ENCODE measurements around the gene INSYN2A.

INSYN2A gene

DNA sequence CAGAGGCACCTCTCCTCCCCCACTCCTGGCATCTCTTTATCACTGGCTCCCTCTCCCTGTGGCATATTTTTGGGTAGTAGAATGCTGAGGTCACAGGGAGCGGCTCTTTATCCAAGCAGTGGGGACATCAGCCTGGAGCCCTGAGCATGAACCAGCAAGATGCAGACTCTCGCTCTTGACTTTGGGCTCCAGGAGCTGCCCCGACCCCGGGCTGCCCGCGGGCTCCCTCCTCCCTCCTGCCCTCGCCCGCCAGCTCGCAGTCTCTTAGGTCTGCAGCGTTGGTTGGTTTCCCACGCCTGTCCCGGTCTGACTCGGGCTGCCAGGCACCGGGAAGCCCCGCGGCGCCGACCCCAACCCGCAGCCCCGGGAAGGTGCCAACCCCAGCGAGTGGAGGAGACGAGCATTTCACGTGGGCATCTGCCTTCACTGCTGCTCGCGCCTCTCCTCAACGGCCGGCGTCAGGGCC is 1.3 kb downstream of the INSYN2A start:
- DNase-seq, result no peak

- DNase-seq, result no peak
Measured at GRCh38 chr10:127194599-127194998, 1.8 kb downstream of the INSYN2A start.

- DNase-seq, result no peak
Measured at GRCh38 chr10:127194111-127194510, 2.3 kb downstream of the INSYN2A start.

DNA sequence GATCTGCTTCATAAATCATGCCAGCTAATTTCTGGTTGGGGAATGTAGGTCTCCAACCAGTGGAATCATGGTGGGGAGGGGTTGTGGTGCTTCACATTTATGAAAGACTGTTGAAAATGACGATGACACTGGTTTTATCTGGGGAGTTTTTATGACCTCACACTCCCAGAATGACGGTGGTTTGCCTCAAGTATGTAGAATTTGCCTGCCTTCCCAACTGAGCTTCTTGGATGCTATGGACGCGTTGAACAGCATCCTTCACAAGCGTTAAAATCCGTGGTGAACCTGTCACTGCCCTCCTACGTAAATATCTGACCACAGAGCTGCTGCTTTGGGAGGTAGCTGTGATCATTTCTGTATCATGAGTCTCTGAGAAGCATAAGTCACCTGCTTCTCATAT is 3.3 kb downstream of the INSYN2A start:
- no peak for DNase-seq

- no peak for DNase-seq
Measured at GRCh38 chr10:127190427-127190826, 6.0 kb downstream of the INSYN2A start.

- no peak for DNase-seq
Measured at GRCh38 chr10:127189226-127189625, 7.2 kb downstream of the INSYN2A start.

- DNase-seq, result no peak
Measured at GRCh38 chr10:127186813-127187212, 9.6 kb downstream of the INSYN2A start.

DNA sequence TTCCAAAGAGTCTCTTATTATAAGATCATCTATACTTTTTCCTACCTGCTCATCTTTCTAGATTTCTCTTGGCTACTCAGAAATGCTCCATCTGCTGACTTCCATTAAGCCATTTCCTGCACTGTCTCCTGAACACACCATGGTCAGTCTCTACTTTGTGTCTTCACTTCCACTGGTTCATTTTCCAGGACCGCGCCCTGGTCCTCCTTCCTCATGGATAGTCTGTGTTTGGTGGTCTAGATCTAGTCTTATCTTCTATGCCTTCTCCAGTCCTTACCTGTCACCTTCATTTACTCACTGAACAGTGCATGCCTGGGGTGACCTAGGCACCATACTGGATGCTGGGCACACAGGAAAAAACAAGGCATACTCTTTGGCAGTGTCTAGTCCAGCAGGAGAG is 11.8 kb downstream of the INSYN2A start:
- DNase-seq, result no peak

DNA sequence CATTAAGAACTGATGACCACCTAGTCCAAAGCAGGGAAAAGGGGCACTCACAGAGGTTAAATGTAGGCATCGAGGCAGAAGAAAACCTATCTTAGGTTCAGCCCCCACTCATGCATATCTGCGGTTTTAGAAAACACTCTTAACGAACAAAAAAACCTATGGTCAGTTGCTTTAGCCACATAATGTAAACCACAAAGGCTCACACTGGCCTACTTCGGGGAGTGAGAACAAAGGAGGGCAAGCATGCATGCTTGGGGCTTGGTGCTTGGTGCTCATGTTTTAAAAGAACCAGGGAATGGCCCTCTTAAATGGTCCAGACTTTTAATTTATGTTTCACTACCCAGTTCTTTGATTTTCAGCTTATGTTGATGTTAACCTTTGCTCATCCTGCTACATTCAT is 14.2 kb downstream of the INSYN2A start:
- no peak for DNase-seq

GRCh38 chr10:127179612-127180250 is 16.7 kb downstream of the INSYN2A start:
- DNase-seq, result no peak

DNA sequence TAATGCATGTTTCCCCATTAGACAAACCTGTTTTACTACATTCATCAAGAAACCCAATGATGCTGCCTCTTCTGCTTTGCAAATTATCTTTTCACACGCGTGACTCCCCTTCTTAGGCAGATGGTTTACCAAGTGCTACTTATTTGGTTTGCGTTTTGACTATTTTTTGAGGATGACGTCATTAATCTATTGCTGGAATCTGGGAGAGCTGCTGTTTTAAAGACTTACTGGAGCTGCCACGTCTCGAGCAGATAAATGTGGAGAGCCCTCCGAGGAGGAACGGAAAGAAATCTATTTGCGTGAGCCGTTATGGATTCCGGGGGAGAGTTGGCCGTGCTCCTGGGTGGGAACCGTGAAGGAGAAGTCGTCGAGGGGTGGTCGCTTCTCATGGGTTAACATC is 19.7 kb downstream of the INSYN2A start:
- no peak for DNase-seq

GRCh38 chr10:127175357-127176110 is 20.9 kb downstream of the INSYN2A start:
- DNase-seq, result no peak

- no peak for DNase-seq
Measured at GRCh38 chr10:127174866-127175265, 21.5 kb downstream of the INSYN2A start.

DNA sequence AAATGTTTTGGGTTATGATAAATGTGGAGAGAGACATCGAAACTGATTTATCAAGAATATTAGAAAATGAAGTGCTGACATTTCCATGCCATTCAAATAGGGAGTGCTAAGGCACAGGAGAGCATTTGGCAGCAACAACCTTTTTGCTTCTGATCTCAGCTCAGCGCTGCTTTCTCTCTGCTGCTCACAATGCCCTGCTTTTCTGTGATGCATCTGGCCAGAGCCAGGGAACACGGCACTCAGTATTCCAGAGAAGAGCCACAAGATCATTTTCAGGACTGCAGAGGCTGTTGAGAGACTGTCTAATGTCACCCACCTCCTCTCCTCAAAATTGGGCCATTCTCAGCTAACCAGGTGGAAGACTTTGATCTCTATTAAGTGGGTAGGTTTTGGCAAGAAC is 28.1 kb downstream of the INSYN2A start:
- no peak for DNase-seq

DNA sequence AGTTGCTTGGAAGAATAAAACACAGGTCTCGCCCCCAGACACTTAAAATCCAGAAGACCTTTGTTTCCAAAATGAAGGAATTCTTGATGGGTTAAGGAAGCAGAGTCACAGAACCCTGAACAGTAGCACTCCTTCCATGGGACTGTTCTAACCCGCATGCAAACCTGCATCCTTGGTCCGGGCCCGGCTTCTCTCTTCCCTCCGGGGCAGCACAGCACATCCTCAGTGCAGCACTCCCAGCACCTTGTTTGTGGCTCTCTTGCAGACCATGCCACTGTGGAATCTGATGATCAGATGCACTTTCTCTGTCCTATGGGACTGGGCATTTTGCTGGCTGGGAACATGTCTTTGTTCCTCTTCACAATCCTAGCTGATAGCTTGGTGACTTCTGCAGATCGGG is 33.5 kb downstream of the INSYN2A start:
- DNase-seq, result no peak

GRCh38 chr10:127161482-127161881 is 34.9 kb downstream of the INSYN2A start:
- no peak for DNase-seq

GRCh38 chr10:127159648-127160245 is 36.6 kb downstream of the INSYN2A start:
- no peak for DNase-seq

DNA sequence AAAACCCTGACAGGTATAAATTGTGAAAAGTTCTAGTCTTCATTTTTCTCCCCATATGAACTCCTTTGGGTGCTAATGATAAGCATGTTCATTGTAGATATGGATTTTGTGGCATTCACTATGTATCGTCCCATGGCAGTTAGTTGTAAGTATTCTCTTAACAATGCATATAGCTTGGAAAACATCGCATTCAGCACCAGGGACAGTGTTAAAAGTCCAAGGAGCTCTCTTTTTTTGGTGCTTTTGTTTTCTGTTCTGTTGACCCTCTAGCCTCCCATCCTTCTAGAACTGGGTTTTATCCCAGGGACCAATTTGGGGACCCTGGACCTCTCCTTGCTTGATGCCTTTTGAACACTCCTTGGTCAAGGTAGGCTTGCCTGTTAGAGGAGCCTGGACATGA is 37.7 kb downstream of the INSYN2A start:
- no peak for DNase-seq

- no peak for DNase-seq
Measured at GRCh38 chr10:127157506-127158200, 38.7 kb downstream of the INSYN2A start.

- no peak for DNase-seq
Measured at GRCh38 chr10:127157089-127157488, 39.3 kb downstream of the INSYN2A start.

GRCh38 chr10:127154831-127155620 is 41.4 kb downstream of the INSYN2A start:
- no peak for DNase-seq

- no peak for DNase-seq
Measured at GRCh38 chr10:127153181-127153580, 43.2 kb downstream of the INSYN2A start.
